GM10266 (cell line): ENCODE data around the gene CCDC183.

Source experiments
- DNase-seq: peaks from one replicate; pipeline ENCODE4 v3.0.0; 2012; ENCODE audit errors: extremely low spot score
- TF ChIP-seq, protein P1 (sequence below): IDR thresholded peaks from 2 replicates; pipeline ENCODE4 v1.5.1; 2012; ENCODE audit warnings: mild to moderate bottlenecking, low read depth; ENCODE audit not compliant: control insufficient read depth, insufficient read depth; ENCODE audit errors: missing control alignments

Gene CCDC183

GRCh38 chr9:136856541-136857141 is 60.5 kb downstream of the CCDC183 start:
- no peak for DNase-seq
- TF ChIP-seq, protein P1, sequence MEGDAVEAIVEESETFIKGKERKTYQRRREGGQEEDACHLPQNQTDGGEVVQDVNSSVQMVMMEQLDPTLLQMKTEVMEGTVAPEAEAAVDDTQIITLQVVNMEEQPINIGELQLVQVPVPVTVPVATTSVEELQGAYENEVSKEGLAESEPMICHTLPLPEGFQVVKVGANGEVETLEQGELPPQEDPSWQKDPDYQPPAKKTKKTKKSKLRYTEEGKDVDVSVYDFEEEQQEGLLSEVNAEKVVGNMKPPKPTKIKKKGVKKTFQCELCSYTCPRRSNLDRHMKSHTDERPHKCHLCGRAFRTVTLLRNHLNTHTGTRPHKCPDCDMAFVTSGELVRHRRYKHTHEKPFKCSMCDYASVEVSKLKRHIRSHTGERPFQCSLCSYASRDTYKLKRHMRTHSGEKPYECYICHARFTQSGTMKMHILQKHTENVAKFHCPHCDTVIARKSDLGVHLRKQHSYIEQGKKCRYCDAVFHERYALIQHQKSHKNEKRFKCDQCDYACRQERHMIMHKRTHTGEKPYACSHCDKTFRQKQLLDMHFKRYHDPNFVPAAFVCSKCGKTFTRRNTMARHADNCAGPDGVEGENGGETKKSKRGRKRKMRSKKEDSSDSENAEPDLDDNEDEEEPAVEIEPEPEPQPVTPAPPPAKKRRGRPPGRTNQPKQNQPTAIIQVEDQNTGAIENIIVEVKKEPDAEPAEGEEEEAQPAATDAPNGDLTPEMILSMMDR, result no peak

DNA sequence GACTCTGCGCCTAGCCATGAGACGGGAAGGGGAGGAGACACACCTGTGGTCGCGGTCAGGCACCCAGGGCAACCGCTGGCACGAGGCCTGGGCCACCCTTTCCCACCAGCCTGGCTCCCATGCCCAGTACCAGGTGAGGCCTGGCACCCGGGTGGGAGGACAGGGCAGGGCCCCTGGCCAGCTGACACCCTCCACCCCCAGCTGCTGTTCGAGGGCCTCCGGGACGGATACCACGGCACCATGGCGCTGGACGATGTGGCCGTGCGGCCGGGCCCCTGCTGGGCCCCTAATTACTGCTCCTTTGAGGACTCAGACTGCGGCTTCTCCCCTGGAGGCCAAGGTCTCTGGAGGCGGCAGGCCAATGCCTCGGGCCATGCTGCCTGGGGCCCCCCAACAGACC is 61.0 kb downstream of the CCDC183 start:
- TF ChIP-seq, protein P1, result no peak
- no peak for DNase-seq
